SU-DHL-6 (cell line): ENCODE data around the gene RPL35.
"Not testable (repeated sequence)": the region's sequence is repeated elsewhere in the genome, so short reads cannot be mapped to it uniquely, and the experiment has no call there.

Experiments
- H2AFZ ChIP-seq: fragments of 200-600 bp; sonication (generic); 2 replicates; pipeline ENCODE4 v1.6.1; 2014; ENCODE audit warnings: low read depth, mild to moderate bottlenecking, moderate library complexity, mixed read lengths, antibody characterized with exemption, low read length; ENCODE audit not compliant: severe bottlenecking
- H3F3A ChIP-seq: fragments of 200-600 bp; shearing (Covaris generic); 2 replicates; pipeline ENCODE4 v1.6.0; 2016; ENCODE audit warnings: antibody characterized with exemption, mild to moderate bottlenecking; ENCODE audit not compliant: insufficient read depth
- H3K27ac ChIP-seq: fragments of 200-600 bp; sonication (generic); 2 replicates; pipeline ENCODE4 v1.5.1; 2016; ENCODE audit warnings: low read depth, mild to moderate bottlenecking, low read length, moderate library complexity, mixed read lengths
- H3K27me3 ChIP-seq: fragments of 200-600 bp; sonication (generic), shearing (Covaris generic); 2 replicates; pipeline ENCODE4 v1.6.0; 2014; ENCODE audit warnings: mild to moderate bottlenecking, low read length
- H3K36me3 ChIP-seq: fragments of 200-600 bp; sonication (generic); 2 replicates; pipeline ENCODE4 v1.6.1; 2014; ENCODE audit warnings: mild to moderate bottlenecking, low read length, mixed read lengths
- H3K4me2 ChIP-seq: fragments of 300-600, 200-600 bp; shearing (Covaris generic), sonication (generic); 2 replicates; pipeline ENCODE4 v1.6.0; 2014; ENCODE audit warnings: low read length, low read depth, mild to moderate bottlenecking; ENCODE audit not compliant: poor library complexity, severe bottlenecking
- H3K4me3 ChIP-seq: fragments of 200-600 bp; sonication (generic); 2 replicates; pipeline ENCODE4 v1.5.1; 2014; ENCODE audit warnings: antibody characterized with exemption, low read length, mild to moderate bottlenecking, mixed read lengths; ENCODE audit not compliant: insufficient read depth, poor library complexity, severe bottlenecking
- H3K79me2 ChIP-seq: fragments of 200-600 bp; sonication (generic); 2 replicates; pipeline ENCODE4 v1.6.1; 2014; ENCODE audit warnings: mild to moderate bottlenecking, low read length, moderate library complexity; ENCODE audit not compliant: insufficient read depth
- H3K9ac ChIP-seq: fragments of 200-600 bp; sonication (generic); 2 replicates; pipeline ENCODE4 v1.7.0; 2014; ENCODE audit warnings: mild to moderate bottlenecking, low read length
- H3K9me2 ChIP-seq: fragments of 200-600 bp; sonication (generic); replicated peaks from 2 replicates; pipeline ENCODE4 v1.6.1; 2014; ENCODE audit warnings: low read length; ENCODE audit not compliant: insufficient read depth
- H3K9me3 ChIP-seq: fragments of 200-600 bp; sonication (generic); 2 replicates; pipeline ENCODE4 v1.6.1; 2014; ENCODE audit warnings: low read length, mixed read lengths; ENCODE audit not compliant: insufficient read depth
- H4K20me1 ChIP-seq: fragments of 200-600 bp; sonication (generic); 2 replicates; pipeline ENCODE4 v1.6.1; 2014; ENCODE audit warnings: low read depth, mild to moderate bottlenecking, antibody characterized with exemption, low read length, moderate library complexity, mixed read lengths
- EZH2phosphoT487 ChIP-seq: fragments of 200-600 bp; sonication (generic), shearing (Covaris generic); conservative IDR thresholded peaks from 2 replicates; pipeline ENCODE4 v1.6.1; 2018; ENCODE audit warnings: mild to moderate bottlenecking, antibody characterized with exemption, low read length, moderate library complexity, mixed read lengths
- TF ChIP-seq, protein P1 (sequence below): fragments of 200-600 bp; sonication (generic); IDR thresholded peaks from one replicate; pipeline ENCODE4 v1.5.1; 2017; ENCODE audit warnings: antibody characterized with exemption, mild to moderate bottlenecking, low read length, moderate library complexity; ENCODE audit not compliant: insufficient read depth, poor library complexity, severe bottlenecking

RPL35 gene

DNA sequence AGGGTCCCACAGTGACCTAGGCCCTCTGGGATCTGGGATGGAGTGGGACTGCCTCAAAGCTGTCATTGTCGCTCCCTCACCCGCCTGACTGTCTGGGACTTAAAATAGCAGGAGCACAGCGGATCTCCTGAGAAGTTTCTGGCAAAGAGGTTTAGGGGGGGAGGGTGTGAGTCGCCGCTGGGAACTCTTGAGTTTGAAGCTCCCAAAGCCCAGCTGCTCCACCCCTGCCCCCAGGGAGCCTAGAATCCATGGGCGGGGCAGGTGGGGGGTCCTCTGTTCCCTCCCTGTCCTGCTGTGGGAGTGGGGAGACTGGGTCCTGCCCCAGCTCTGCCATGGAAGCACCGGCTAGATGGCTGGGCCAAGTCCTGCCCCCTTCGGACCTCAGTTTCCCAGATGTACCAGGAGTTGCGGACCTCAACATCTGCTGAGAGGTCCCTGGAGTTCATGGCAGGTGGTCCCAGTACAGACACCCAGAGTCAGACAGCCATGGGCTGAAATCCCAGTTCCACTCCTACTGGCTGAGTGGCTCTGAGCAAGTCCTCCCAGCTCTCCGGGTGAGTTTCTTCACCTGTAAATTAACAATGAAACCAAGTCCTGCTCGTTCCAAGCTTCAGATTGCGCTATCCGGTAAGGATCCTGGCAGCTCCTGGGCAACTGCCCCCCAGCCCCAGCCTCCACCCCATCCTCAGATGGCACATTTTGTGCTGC, 9.5 kb downstream of the RPL35 start:
- H3K9me3 ChIP-seq: no peaks in the 10 kb centered on the region
- H3K4me2 ChIP-seq: peak overlapping the region; percentile 41
- peak overlapping the region; percentile 28 for H2AFZ ChIP-seq
- peaks cover 25% of the 10 kb centered on the region for H3F3A ChIP-seq
- no peaks in the 10 kb centered on the region for H3K9me2 ChIP-seq
- H3K27ac ChIP-seq: no peak overlapping the region
- no peaks in the 10 kb centered on the region for H3K36me3 ChIP-seq
- H3K9ac ChIP-seq: peak overlapping the region; percentile 37
- no peaks in the 10 kb centered on the region for H3K79me2 ChIP-seq
- TF ChIP-seq, protein P1, sequence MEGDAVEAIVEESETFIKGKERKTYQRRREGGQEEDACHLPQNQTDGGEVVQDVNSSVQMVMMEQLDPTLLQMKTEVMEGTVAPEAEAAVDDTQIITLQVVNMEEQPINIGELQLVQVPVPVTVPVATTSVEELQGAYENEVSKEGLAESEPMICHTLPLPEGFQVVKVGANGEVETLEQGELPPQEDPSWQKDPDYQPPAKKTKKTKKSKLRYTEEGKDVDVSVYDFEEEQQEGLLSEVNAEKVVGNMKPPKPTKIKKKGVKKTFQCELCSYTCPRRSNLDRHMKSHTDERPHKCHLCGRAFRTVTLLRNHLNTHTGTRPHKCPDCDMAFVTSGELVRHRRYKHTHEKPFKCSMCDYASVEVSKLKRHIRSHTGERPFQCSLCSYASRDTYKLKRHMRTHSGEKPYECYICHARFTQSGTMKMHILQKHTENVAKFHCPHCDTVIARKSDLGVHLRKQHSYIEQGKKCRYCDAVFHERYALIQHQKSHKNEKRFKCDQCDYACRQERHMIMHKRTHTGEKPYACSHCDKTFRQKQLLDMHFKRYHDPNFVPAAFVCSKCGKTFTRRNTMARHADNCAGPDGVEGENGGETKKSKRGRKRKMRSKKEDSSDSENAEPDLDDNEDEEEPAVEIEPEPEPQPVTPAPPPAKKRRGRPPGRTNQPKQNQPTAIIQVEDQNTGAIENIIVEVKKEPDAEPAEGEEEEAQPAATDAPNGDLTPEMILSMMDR: no peak
- TF ChIP-seq EZH2phosphoT487: no peak
- no peak overlapping the region for H3K4me3 ChIP-seq
- no peaks in the 10 kb centered on the region for H4K20me1 ChIP-seq
- H3K27me3 ChIP-seq: no peaks in the 10 kb centered on the region

DNA sequence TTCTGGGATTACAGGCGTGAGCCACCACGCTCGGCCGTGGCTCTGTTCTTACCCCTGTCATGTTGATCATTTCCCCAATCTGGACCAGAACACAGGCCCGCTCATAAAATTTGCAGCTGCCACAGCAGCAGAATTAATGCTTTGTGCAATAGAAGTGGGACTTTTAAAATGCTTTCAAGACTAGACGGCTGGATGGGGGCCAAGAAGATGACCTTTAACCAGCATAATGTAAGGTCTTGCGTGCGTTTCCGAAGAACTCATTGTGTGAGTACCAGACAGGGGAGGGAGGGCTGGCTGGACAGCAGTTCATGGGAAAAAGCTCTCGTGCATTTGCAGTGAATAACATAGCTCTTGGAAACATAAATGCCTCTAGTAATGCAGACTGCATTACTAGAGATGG, 12.0 kb downstream of the RPL35 start:
- H4K20me1 ChIP-seq: no peaks in the 10 kb centered on the region
- H3K4me3 ChIP-seq: no peak overlapping the region
- peaks cover 5% of the 10 kb centered on the region for H3F3A ChIP-seq
- no peak overlapping the region for H3K27ac ChIP-seq
- TF ChIP-seq, protein P1: no peak
- TF ChIP-seq EZH2phosphoT487: no peak
- H3K4me2 ChIP-seq: no peak overlapping the region
- no peak overlapping the region for H3K9ac ChIP-seq
- no peaks in the 10 kb centered on the region for H3K36me3 ChIP-seq
- H3K9me2 ChIP-seq: no peaks in the 10 kb centered on the region
- H3K27me3 ChIP-seq: no peaks in the 10 kb centered on the region
- no peak overlapping the region for H2AFZ ChIP-seq
- no peaks in the 10 kb centered on the region for H3K79me2 ChIP-seq
- H3K9me3 ChIP-seq: no peaks in the 10 kb centered on the region

DNA sequence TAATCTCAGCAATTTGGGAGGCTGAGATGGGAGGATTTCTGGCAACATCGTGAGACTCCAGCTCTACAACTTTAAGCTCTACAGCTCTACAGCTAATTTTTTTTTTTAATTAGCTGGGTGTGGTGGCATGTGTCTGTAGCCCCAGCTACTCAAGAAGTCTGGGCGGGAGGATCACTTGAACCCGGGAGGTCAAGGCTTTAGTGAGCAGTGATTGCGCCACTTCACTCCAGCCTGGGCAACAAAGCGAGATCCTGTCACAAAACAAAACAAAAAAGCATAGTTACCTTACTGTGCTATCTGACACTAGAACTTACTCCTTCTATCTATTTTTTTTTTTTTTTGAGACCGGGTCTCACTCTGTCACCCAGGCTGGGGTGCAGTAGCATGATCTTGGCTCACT, 14.8 kb downstream of the RPL35 start:
- H3K9me3 ChIP-seq: no peaks in the 10 kb centered on the region
- no peaks in the 10 kb centered on the region for H3F3A ChIP-seq
- H3K27me3 ChIP-seq: no peaks in the 10 kb centered on the region
- H3K79me2 ChIP-seq: no peaks in the 10 kb centered on the region
- no peak overlapping the region for H3K4me2 ChIP-seq
- no peak overlapping the region for H3K9ac ChIP-seq
- H3K9me2 ChIP-seq: no peaks in the 10 kb centered on the region
- TF ChIP-seq, protein P1: no peak
- TF ChIP-seq EZH2phosphoT487: no peak
- H3K4me3 ChIP-seq: no peak overlapping the region
- no peaks in the 10 kb centered on the region for H4K20me1 ChIP-seq
- no peak overlapping the region for H2AFZ ChIP-seq
- H3K36me3 ChIP-seq: no peaks in the 10 kb centered on the region
- no peak overlapping the region for H3K27ac ChIP-seq

GRCh38 chr9:124846467-124846866, 15.3 kb downstream of the RPL35 start:
- H3K9me3 ChIP-seq, H3F3A ChIP-seq, H3K36me3 ChIP-seq, H3K4me3 ChIP-seq, H3K27me3 ChIP-seq, H2AFZ ChIP-seq, H4K20me1 ChIP-seq, H3K9ac ChIP-seq, H3K79me2 ChIP-seq, H3K27ac ChIP-seq, H3K4me2 ChIP-seq, H3K9me2 ChIP-seq: not testable (repeated sequence)
